GM21528 (cell line): ENCODE measurements around the gene MAN1B1.
"Not testable (repeated sequence)": the region's sequence is repeated elsewhere in the genome, so short reads cannot be mapped to it uniquely, and the experiment has no call there.

Experiments
- ATAC-seq: cut with Tn5 transposase; IDR thresholded peaks from one replicate; pipeline ENCODE4 v1.9.1; 2021; ENCODE audit warnings: mild to moderate bottlenecking, moderate library complexity; ENCODE audit not compliant: unreplicated experiment, low FRiP score

Gene MAN1B1

GRCh38 chr9:137052293-137052692, 34.5 kb upstream of the MAN1B1 start:
- ATAC-seq = no peak

- no peak for ATAC-seq
These were observed 33.5 kb upstream of the MAN1B1 start for GRCh38 chr9:137052998-137053943.

- no peak for ATAC-seq
These were observed 32.5 kb upstream of the MAN1B1 start, which contains the start of gene ENTPD2 for GRCh38 chr9:137053944-137054931. ENTPD2 (minus strand) TSS chr9:137054061; CDS start chr9:137053997, 64 bp downstream.

- no peak for ATAC-seq
These were observed 31.8 kb upstream of the MAN1B1 start for GRCh38 chr9:137054932-137055384.

GRCh38 chr9:137055385-137056364, 31.1 kb upstream of the MAN1B1 start:
- no peak for ATAC-seq

GRCh38 chr9:137056739-137057415, 29.9 kb upstream of the MAN1B1 start:
- ATAC-seq = no peak

GRCh38 chr9:137057545-137057944, 29.2 kb upstream of the MAN1B1 start:
- no peak for ATAC-seq

- no peak for ATAC-seq
These were observed 28.1 kb upstream of the MAN1B1 start for GRCh38 chr9:137058521-137059234.

- no peak for ATAC-seq
These were observed 24.4 kb upstream of the MAN1B1 start for GRCh38 chr9:137062384-137062783.

- ATAC-seq = not testable (repeated sequence)
These were observed 24.0 kb upstream of the MAN1B1 start for GRCh38 chr9:137062798-137063197.

GRCh38 chr9:137063311-137064026, 23.3 kb upstream of the MAN1B1 start:
- ATAC-seq = no peak

- ATAC-seq = no peak
These were observed 22.5 kb upstream of the MAN1B1 start for GRCh38 chr9:137064027-137064879.

GRCh38 chr9:137064880-137065164, 22.0 kb upstream of the MAN1B1 start:
- no peak for ATAC-seq

GRCh38 chr9:137065336-137065967, 21.3 kb upstream of the MAN1B1 start:
- ATAC-seq = no peak

GRCh38 chr9:137066096-137066861, 20.5 kb upstream of the MAN1B1 start:
- ATAC-seq = no peak
